HL-60 (cell line): ENCODE measurements around the gene AIG1.

Experiments
- DNase-seq, 2 experiments: peaks; one replicate each; pipeline ENCODE4 v3.0.0-alpha.2; 2010 to 2020; ENCODE audit warnings: low read depth in 1 of 2, low spot score in 1 of 2
- H3K27ac ChIP-seq: fragments of 250-450 bp; sonication (Bioruptor Pico); replicated peaks from 2 replicates; pipeline ENCODE4 v1.5.1; 2020; ENCODE audit warnings: mild to moderate bottlenecking, moderate library complexity
- H3K27me3 ChIP-seq: fragments of 250-450 bp; sonication (Bioruptor Pico); 2 replicates; pipeline ENCODE4 v1.5.1; 2021; ENCODE audit warnings: mild to moderate bottlenecking, moderate library complexity; ENCODE audit not compliant: insufficient read depth, poor library complexity, severe bottlenecking
- H3K4me3 ChIP-seq: replicated peaks from 2 replicates; pipeline ENCODE4 v1.5.1; 2011; ENCODE audit warnings: mild to moderate bottlenecking, control low read depth, low read length; ENCODE audit not compliant: insufficient read depth
- CTCF ChIP-seq: IDR thresholded peaks from one replicate; pipeline ENCODE4 v1.5.1; 2011; ENCODE audit warnings: low read length, control low read depth, inconsistent platforms; ENCODE audit not compliant: insufficient read depth
- GABPA ChIP-seq: IDR thresholded peaks from 2 replicates; pipeline ENCODE4 v1.6.1; 2012; ENCODE audit warnings: low read depth
- POLR2AphosphoS5 ChIP-seq: IDR thresholded peaks from 2 replicates; pipeline ENCODE4 v1.6.1; 2012; ENCODE audit warnings: low read depth
- REST ChIP-seq: IDR thresholded peaks from 2 replicates; pipeline ENCODE4 v1.6.1; 2012; ENCODE audit warnings: low read depth; ENCODE audit not compliant: insufficient replicate concordance
- SPI1 ChIP-seq: IDR thresholded peaks from 2 replicates; pipeline ENCODE4 v1.6.1; 2012; ENCODE audit warnings: low read depth, mild to moderate bottlenecking, borderline replicate concordance

Gene AIG1

GRCh38 chr6:143037470-143037869 lies 23.2 kb upstream of the AIG1 start:
- Histone ChIP-seq H3K27me3 (no peaks in the 10 kb centered on the region), H3K4me3 (no peak overlapping the region), H3K27ac (no peak overlapping the region)
- DNase-seq, result no peak
- TF ChIP-seq SPI1 (no peak), GABPA (no peak), CTCF (no peak), REST (no peak), POLR2AphosphoS5 (no peak)

GRCh38 chr6:143038833-143039232 lies 21.9 kb upstream of the AIG1 start:
- no peak for DNase-seq
- Histone ChIP-seq H3K27ac (no peak overlapping the region), H3K27me3 (no peaks in the 10 kb centered on the region), H3K4me3 (no peak overlapping the region)
- TF ChIP-seq GABPA (no peak), POLR2AphosphoS5 (no peak), CTCF (no peak), SPI1 (no peak), REST (no peak)

GRCh38 chr6:143039548-143039947 lies 21.1 kb upstream of the AIG1 start:
- Histone ChIP-seq H3K4me3 (no peak overlapping the region), H3K27ac (no peak overlapping the region), H3K27me3 (no peaks in the 10 kb centered on the region)
- no peak for DNase-seq
- TF ChIP-seq REST, result no peak
- TF ChIP-seq POLR2AphosphoS5, result no peak
- TF ChIP-seq CTCF, result no peak
- TF ChIP-seq SPI1, result no peak
- no peak for TF ChIP-seq GABPA
